B cell (primary cell): Measurements from ENCODE around the gene E2F2.

Experiments
- CTCF ChIP-seq: fragments of 200-600 bp; IDR thresholded peaks from one replicate; pipeline ENCODE4 v1.8.0; 2022; ENCODE audit warnings: antibody characterized with exemption, mild to moderate bottlenecking
- EZH2 ChIP-seq: IDR thresholded peaks from 2 replicates; pipeline ENCODE4 v1.6.1; 2012; ENCODE audit warnings: borderline replicate concordance, low read depth, mild to moderate bottlenecking, moderate library complexity, low read length; ENCODE audit not compliant: insufficient read depth, poor library complexity, severe bottlenecking

- TF ChIP-seq CTCF (no peak), EZH2 (no peak)
Measured at GRCh38 chr1:23545851-23546250, 14.8 kb upstream of the E2F2 start.
